ENCODE results near the gene PTTG1IP. TPM values are rescaled to one million over a fixed set of nuclear protein-coding genes. Genes with fewer than 3 reads are reported as not detected.

Gene PTTG1IP
- total RNA-seq, 1 donor: 413 TPM

- peaks cover 11% of the 10 kb centered on the region for H3K9me3 ChIP-seq (ENCODE audit: low read depth, low read length)
- no peak overlapping the region for H3K27ac ChIP-seq (ENCODE audit: low read depth, low read length)
- H2AFZ ChIP-seq (ENCODE audit: low read length): no peak overlapping the region
- H3K36me3 ChIP-seq (ENCODE audit: insufficient read depth, low read length): no peaks in the 10 kb centered on the region
- no peaks in the 10 kb centered on the region for H3K27me3 ChIP-seq (ENCODE audit: insufficient read depth, low read length)
- H3K4me3 ChIP-seq (ENCODE audit: insufficient read depth, low read length): no peak overlapping the region
- DNase-seq (ENCODE audit: insufficient read length, low spot score, missing footprints): peak; percentile 66
- peaks cover 23% of the 10 kb centered on the region for H3K4me1 ChIP-seq (ENCODE audit: insufficient read depth, low read length)
- H3K79me2 ChIP-seq (ENCODE audit: insufficient read depth, low read length): peaks cover 30% of the 10 kb centered on the region
- no peak overlapping the region for H3K4me2 ChIP-seq (ENCODE audit: insufficient read depth, low read length)
- peaks cover 21% of the 10 kb centered on the region for H4K20me1 ChIP-seq (ENCODE audit: insufficient read depth, low read length)
- no peak for TF ChIP-seq CTCF (IDR thresholded peaks at IDR 0.05; ENCODE audit: extremely low read depth, low read depth, low read length)
These were observed 53.9 kb downstream of the PTTG1IP start for GRCh38 chr21:44819283-44820243.

- no peak for TF ChIP-seq CTCF (IDR thresholded peaks at IDR 0.05; ENCODE audit: extremely low read depth, low read depth, low read length)
- H3K36me3 ChIP-seq (ENCODE audit: insufficient read depth, low read length): no peaks in the 10 kb centered on the region
- H2AFZ ChIP-seq (ENCODE audit: low read length): no peak overlapping the region
- H3K27me3 ChIP-seq (ENCODE audit: insufficient read depth, low read length): no peaks in the 10 kb centered on the region
- peaks cover 26% of the 10 kb centered on the region for H4K20me1 ChIP-seq (ENCODE audit: insufficient read depth, low read length)
- H3K9me3 ChIP-seq (ENCODE audit: low read depth, low read length): peaks cover 11% of the 10 kb centered on the region
- H3K4me1 ChIP-seq (ENCODE audit: insufficient read depth, low read length): peaks cover 24% of the 10 kb centered on the region
- peaks cover 39% of the 10 kb centered on the region for H3K79me2 ChIP-seq (ENCODE audit: insufficient read depth, low read length)
- peak overlapping the region; percentile 28 for H3K27ac ChIP-seq (ENCODE audit: low read depth, low read length)
- no peak for DNase-seq (ENCODE audit: insufficient read length, low spot score, missing footprints)
- peak overlapping the region; percentile 87 for H3K4me2 ChIP-seq (ENCODE audit: insufficient read depth, low read length)
- H3K4me3 ChIP-seq (ENCODE audit: insufficient read depth, low read length): peak overlapping the region; percentile 82
These were observed 54.9 kb downstream of the PTTG1IP start for GRCh38 chr21:44818640-44819011.

DNA sequence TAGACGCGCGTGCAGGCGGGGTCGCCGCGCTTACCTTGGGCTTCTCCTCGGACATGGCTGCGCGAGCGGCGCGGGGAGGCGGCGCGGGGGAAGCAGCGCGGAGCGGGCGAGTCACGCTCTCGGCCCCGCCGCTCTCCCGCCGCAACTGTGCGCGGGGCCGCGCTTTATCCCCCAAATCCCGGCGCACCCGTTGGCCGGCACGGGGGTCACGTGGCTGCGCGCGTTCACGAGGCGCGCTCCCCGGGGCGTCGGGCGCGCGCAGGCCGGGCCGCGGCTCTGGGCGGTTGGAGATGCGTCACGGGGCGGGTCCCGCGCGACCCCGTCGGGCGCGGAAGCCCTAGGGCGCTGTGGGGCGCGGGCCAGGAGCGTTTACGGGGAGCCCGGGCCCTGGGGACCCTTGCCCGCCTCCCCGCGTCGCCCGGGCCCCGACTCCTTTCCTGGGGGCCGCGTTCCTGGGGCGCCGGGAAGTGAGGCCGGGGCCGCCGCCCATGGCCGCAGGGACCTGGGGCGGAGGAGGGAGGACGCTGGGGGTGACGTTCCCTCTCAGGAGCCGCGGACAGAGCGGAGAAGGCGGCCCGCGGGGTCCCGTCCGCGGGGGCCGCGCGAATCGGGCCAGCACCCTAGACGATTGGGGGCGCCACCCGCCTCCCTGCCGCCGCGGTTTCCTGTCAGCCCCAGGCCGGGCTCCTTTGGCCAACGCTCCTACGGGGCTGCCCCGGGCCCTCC lies 55.4 kb downstream of the PTTG1IP start, which contains the start of gene SUMO3:
Gene SUMO3, minus strand, starts transcription at position 149 of the 726 bp plus-strand sequence. Its CDS starts 94 bp downstream, at position 55.
- DNase-seq (ENCODE audit: insufficient read length, low spot score, missing footprints): peak; percentile 99
- peak within 1 kb of the TSS; percentile 37 for H3K27ac ChIP-seq (ENCODE audit: low read depth, low read length)
- H3K4me3 ChIP-seq (ENCODE audit: insufficient read depth, low read length): peak within 1 kb of the TSS; percentile 82
- peaks cover 24% of the 10 kb centered on the region for H3K4me1 ChIP-seq (ENCODE audit: insufficient read depth, low read length)
- H4K20me1 ChIP-seq (ENCODE audit: insufficient read depth, low read length): peaks cover 31% of the 10 kb centered on the region
- peak within 1 kb of the TSS; percentile 87 for H3K4me2 ChIP-seq (ENCODE audit: insufficient read depth, low read length)
- peaks cover 4% of the 10 kb centered on the region for H3K36me3 ChIP-seq (ENCODE audit: insufficient read depth, low read length)
- no peaks in the 10 kb centered on the region for H3K27me3 ChIP-seq (ENCODE audit: insufficient read depth, low read length)
- H2AFZ ChIP-seq (ENCODE audit: low read length): peak within 1 kb of the TSS; percentile 70
- peaks cover 8% of the 10 kb centered on the region for H3K9me3 ChIP-seq (ENCODE audit: low read depth, low read length)
- TF ChIP-seq CTCF (IDR thresholded peaks at IDR 0.05; ENCODE audit: extremely low read depth, low read depth, low read length): no peak
- peaks cover 44% of the 10 kb centered on the region for H3K79me2 ChIP-seq (ENCODE audit: insufficient read depth, low read length)
